Large intestine (tissue), 3 donors: Measurements from ENCODE around the gene FSIP1. TPM values are rescaled to one million over a fixed set of nuclear protein-coding genes. Genes with fewer than 3 reads are reported as not detected.

Experiments used
- DNase-seq, 2 donors: peaks; one replicate each; pipeline versions ENCODE4 v3.0.0 to v3.0.0-alpha.2; 2013
- H3K27ac ChIP-seq: one replicate; pipeline ENCODE4 v1.5.1; 2013; ENCODE audit warnings: low read length
- H3K27me3 ChIP-seq: 2 replicates; pipeline ENCODE4 v1.6.1; 2013; ENCODE audit warnings: low read length; ENCODE audit not compliant: control insufficient read depth, insufficient read depth
- H3K36me3 ChIP-seq: 2 replicates; pipeline ENCODE4 v1.6.1; 2013; ENCODE audit warnings: low read length; ENCODE audit not compliant: control insufficient read depth, insufficient read depth
- H3K4me1 ChIP-seq: one replicate; pipeline ENCODE4 v1.6.1; 2013; ENCODE audit warnings: low read length; ENCODE audit not compliant: control insufficient read depth, insufficient read depth
- H3K4me3 ChIP-seq: one replicate; pipeline ENCODE4 v1.5.1; 2013; ENCODE audit warnings: low read length
- H3K9me3 ChIP-seq: one replicate; pipeline ENCODE4 v1.6.1; 2013; ENCODE audit warnings: mild to moderate bottlenecking, low read depth, low read length, moderate library complexity; ENCODE audit not compliant: control insufficient read depth
- WGBS: methylation state at CpG from one replicate; pipeline ENCODE4 v1.1.5; 2013; ENCODE audit warnings: low lambda C conversion rate; ENCODE audit not compliant: insufficient coverage; 5-methylcytosine and 5-hydroxymethylcytosine counted together
- polyA plus RNA-seq: library from polyadenylated mRNA; unstranded; fragments of 120-200 nt; gene quantifications from one replicate; pipeline ENCODE4 v1.2.1, GENCODE V29; 2013

FSIP1 gene
- polyA plus RNA-seq, 1 donor: 0.78 TPM

DNA sequence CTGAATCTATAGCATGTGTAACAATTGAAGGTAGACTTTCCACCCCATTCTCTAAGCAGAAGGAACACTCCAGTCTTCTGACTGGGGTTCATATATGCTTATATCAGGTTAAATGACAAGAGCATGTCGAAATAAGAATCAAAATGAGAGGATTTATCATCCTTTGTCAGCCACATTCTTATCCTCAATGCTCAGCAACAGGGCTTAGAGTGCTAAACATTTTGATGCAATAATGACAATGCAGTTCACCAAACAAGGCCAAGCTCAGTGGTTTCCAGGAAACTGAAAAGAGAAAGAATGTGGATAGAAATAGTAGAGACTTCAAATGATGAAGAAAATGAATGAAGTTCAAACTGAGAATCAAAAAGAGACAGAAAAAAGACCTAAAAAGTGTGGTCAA, 78.0 kb downstream of the FSIP1 start:
- 40% methylated on average over 1 of the region's 1 CpG for WGBS
- H3K27me3 ChIP-seq: no peaks in the 10 kb centered on the region
- H3K36me3 ChIP-seq: no peaks in the 10 kb centered on the region
- H3K27ac ChIP-seq: no peak overlapping the region
- no peaks in the 10 kb centered on the region for H3K4me1 ChIP-seq
- DNase-seq: no peak
- H3K4me3 ChIP-seq: no peak overlapping the region
- H3K9me3 ChIP-seq: no peaks in the 10 kb centered on the region

GRCh38 chr15:39704235-39704634, 78.4 kb downstream of the FSIP1 start:
- Histone ChIP-seq H3K27me3 (no peaks in the 10 kb centered on the region), H3K4me1 (no peaks in the 10 kb centered on the region), H3K4me3 (no peak overlapping the region), H3K27ac (no peak overlapping the region), H3K36me3 (no peaks in the 10 kb centered on the region), H3K9me3 (no peaks in the 10 kb centered on the region)
- DNase-seq: no peak
- WGBS: no CpG with 5 or more reads among the region's 5 CpGs

- Histone ChIP-seq H3K27me3 (no peaks in the 10 kb centered on the region), H3K4me3 (no peak overlapping the region), H3K9me3 (no peaks in the 10 kb centered on the region), H3K36me3 (no peaks in the 10 kb centered on the region), H3K4me1 (peaks cover 2% of the 10 kb centered on the region), H3K27ac (no peak overlapping the region)
- no peak for DNase-seq
- no CpG with 5 or more reads among the region's 3 CpGs for WGBS
These were observed 80.7 kb downstream of the FSIP1 start for GRCh38 chr15:39701988-39702387.

DNA sequence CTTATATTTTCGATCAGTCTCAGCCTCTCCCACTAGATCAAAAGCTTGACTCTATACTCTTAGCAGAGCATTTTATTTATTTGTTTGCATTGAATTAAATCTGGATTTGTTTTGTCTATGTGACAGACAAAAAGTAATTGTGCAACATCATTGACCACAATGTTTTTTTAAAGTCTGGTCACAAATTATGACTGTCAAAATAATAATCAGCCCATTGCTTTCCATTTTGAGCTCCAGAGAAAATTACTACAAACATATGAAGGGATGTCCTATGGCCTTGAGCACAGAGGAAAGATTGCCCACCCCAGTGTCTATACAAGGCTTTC, 82.3 kb downstream of the FSIP1 start:
- no peaks in the 10 kb centered on the region for H3K36me3 ChIP-seq
- H3K4me3 ChIP-seq: no peak overlapping the region
- WGBS: 92% methylated on average over 1 of the region's 1 CpG
- H3K9me3 ChIP-seq: no peaks in the 10 kb centered on the region
- no peak overlapping the region for H3K27ac ChIP-seq
- peaks cover 5% of the 10 kb centered on the region for H3K4me1 ChIP-seq
- DNase-seq: no peak
- no peaks in the 10 kb centered on the region for H3K27me3 ChIP-seq

DNA sequence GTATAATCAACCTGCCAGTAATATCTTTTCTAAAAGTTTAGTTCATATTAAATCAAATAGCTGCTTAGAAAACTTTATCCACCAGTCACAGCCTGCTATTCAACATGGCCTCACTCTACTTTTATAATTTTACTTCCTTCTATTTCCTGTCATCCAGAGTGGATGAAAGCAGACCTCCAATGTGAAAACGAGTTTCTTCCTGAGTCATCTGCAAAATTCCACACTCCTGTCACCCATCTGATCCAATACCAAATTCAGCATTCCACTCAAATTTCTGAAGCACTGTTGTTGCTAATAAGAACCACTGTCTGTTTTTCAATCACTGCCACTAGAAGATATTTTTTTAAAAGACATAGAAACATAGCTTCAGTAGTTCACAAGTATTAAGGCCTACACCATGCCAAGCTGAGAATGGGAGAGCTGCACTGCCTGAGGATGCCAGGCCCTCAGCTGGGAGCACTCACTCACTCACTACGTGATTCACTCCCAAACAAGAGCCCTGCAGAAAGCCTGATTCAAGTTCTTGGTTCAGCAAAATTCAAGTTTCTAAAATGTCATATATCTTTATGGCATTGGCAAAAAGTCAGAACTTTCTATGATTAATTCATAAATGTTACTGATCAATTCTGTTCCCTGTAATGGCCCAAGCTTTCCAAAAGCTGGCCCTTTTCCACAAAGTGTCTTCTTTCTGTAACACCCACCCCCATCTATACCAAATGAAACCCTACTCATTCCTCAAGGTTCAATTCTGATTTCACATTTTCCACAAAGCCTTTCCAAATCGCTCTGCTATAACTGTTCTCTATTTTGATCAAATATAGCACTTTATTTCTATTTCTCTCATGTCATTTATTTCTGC, 82.9 kb downstream of the FSIP1 start:
- WGBS: 100% methylated on average over 1 of the region's 3 CpGs
- no peak overlapping the region for H3K4me3 ChIP-seq
- H3K4me1 ChIP-seq: peaks cover 5% of the 10 kb centered on the region
- H3K27me3 ChIP-seq: no peaks in the 10 kb centered on the region
- H3K36me3 ChIP-seq: no peaks in the 10 kb centered on the region
- no peaks in the 10 kb centered on the region for H3K9me3 ChIP-seq
- no peak for DNase-seq
- no peak overlapping the region for H3K27ac ChIP-seq

GRCh38 chr15:39698444-39699390, 83.9 kb downstream of the FSIP1 start:
- Histone ChIP-seq H3K27ac (peak overlapping the region; percentile 1), H3K9me3 (no peaks in the 10 kb centered on the region), H3K36me3 (no peaks in the 10 kb centered on the region), H3K27me3 (no peaks in the 10 kb centered on the region), H3K4me1 (peaks cover 5% of the 10 kb centered on the region), H3K4me3 (no peak overlapping the region)
- no CpG with 5 or more reads among the region's 11 CpGs for WGBS
- DNase-seq: peak; percentile 70 to 83

DNA sequence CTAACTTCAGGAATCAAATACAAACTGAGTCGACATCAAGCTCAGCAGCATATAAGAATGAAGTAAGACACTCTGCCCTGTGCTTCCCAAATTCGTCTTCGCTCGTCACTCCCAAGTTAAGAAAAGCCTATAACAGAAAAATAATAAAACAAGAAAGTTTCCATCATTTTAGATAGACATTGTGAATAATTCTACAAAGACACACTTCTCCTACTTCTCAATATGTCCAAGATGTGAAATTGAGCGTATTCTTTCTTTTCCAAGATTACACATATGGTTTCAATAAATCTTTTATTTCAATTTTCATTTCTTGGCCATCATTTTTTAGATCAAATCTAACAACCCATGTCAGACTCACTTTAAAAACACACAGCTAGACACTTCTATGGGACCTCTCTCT, 85.1 kb downstream of the FSIP1 start:
- WGBS: 91% methylated on average over 5 of the region's 5 CpGs
- Histone ChIP-seq H3K27ac (no peak overlapping the region), H3K9me3 (no peaks in the 10 kb centered on the region), H3K4me1 (peaks cover 15% of the 10 kb centered on the region), H3K4me3 (no peak overlapping the region), H3K27me3 (no peaks in the 10 kb centered on the region), H3K36me3 (no peaks in the 10 kb centered on the region)
- DNase-seq: no peak

- no CpG with 5 or more reads among the region's 2 CpGs for WGBS
- no peak overlapping the region for H3K27ac ChIP-seq
- no peaks in the 10 kb centered on the region for H3K27me3 ChIP-seq
- no peak overlapping the region for H3K4me3 ChIP-seq
- no peaks in the 10 kb centered on the region for H3K36me3 ChIP-seq
- DNase-seq: peak in 1 of 2 donors; percentile 11
- no peaks in the 10 kb centered on the region for H3K9me3 ChIP-seq
- peaks cover 15% of the 10 kb centered on the region for H3K4me1 ChIP-seq
These were observed 86.8 kb downstream of the FSIP1 start for GRCh38 chr15:39695793-39696192.

DNA sequence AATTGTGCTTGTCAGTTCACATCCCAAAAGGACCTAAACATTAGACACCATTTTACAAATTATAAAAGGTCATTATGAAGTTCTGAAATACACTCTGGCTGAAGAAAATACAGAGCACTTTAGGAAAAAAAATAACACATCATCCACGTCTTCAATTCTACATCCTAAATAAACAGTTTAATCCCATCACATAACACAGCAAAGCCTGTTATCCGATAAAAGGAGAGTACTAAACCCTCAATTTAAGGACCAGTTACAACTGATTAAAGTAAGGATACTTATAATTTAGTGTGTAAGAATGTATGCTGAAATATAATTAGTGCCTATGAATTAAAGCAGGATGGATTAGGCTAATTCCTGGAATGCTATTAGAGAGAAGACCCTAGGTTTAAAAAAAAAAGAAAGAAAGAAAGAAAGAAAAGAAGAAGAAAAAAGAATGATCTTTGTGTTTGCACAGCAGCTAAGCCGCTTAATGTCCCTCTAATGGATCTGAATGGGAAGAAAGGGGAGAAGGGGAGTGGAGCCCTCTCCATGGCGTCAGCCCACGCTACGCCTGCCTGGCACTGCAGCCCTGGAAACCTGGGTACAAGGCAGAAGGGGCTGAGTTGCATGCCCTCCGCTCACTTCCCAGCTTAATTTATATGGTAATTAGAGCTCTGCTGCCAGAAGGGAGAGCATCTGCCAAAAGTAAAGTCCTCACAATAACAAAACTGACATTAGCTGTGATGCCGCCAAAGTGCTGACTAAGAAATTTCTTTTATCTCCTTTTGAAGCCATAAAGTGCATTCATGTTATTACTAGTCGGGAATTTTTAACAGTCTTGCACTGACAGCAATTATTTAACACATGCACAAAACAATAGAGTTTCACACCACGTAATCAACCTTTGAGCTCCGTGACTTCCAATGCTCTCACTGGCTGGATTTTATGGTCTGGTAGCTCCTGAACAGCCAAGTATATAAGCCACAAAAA, 90.0 kb downstream of the FSIP1 start:
- Histone ChIP-seq H3K27ac (peak overlapping the region; percentile 16), H3K36me3 (no peaks in the 10 kb centered on the region), H3K4me1 (peaks cover 13% of the 10 kb centered on the region), H3K9me3 (no peaks in the 10 kb centered on the region), H3K4me3 (no peak overlapping the region), H3K27me3 (no peaks in the 10 kb centered on the region)
- 20% methylated on average over 1 of the region's 11 CpGs for WGBS
- peak; percentile 79 to 90 for DNase-seq
